ENCODE data around the gene TBKBP1.

Gene TBKBP1

DNA sequence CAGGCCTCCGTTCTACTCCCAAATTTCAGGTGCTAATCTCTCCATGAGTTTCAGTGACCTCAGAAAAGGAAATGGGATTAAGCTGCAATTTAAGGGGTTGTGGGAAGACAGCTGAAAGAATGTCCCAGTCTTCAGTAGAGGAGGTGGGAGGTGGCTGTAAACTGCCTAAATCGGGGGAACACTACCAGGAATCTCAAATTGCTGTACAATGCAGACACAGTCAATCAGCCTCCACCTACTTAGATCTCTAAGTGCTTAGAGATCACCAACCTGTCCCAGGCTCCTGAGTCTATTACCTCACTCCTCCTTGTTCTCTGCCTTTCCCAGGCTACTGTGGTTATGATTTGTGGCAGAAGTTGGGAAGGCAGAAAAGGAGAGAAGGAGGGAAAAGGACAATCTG is 30.7 kb downstream of the TBKBP1 start:
- Histone ChIP-seq H2AFZ (no peak overlapping the region), H3K4me2 (ENCODE audit: low read length) (no peak overlapping the region), H3K36me3 (ENCODE audit: control insufficient read depth, insufficient read depth, low read length) (no peaks in the 10 kb centered on the region), H3K27me3 (ENCODE audit: control insufficient read depth, insufficient read depth, low read length) (peaks cover 4% of the 10 kb centered on the region), H3K9ac (no peak overlapping the region), H3K4me1 (peaks cover 7% of the 10 kb centered on the region), H3K9me3 (ENCODE audit: control insufficient read depth, low read length) (no peaks in the 10 kb centered on the region), H3K27ac (no peak overlapping the region), H3K79me2 (no peaks in the 10 kb centered on the region), H3K4me3 (ENCODE audit: low read depth, low read length) (no peak overlapping the region)
- TF ChIP-seq, protein P1, sequence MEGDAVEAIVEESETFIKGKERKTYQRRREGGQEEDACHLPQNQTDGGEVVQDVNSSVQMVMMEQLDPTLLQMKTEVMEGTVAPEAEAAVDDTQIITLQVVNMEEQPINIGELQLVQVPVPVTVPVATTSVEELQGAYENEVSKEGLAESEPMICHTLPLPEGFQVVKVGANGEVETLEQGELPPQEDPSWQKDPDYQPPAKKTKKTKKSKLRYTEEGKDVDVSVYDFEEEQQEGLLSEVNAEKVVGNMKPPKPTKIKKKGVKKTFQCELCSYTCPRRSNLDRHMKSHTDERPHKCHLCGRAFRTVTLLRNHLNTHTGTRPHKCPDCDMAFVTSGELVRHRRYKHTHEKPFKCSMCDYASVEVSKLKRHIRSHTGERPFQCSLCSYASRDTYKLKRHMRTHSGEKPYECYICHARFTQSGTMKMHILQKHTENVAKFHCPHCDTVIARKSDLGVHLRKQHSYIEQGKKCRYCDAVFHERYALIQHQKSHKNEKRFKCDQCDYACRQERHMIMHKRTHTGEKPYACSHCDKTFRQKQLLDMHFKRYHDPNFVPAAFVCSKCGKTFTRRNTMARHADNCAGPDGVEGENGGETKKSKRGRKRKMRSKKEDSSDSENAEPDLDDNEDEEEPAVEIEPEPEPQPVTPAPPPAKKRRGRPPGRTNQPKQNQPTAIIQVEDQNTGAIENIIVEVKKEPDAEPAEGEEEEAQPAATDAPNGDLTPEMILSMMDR (IDR thresholded peaks at IDR 0.05) = no peak

DNA sequence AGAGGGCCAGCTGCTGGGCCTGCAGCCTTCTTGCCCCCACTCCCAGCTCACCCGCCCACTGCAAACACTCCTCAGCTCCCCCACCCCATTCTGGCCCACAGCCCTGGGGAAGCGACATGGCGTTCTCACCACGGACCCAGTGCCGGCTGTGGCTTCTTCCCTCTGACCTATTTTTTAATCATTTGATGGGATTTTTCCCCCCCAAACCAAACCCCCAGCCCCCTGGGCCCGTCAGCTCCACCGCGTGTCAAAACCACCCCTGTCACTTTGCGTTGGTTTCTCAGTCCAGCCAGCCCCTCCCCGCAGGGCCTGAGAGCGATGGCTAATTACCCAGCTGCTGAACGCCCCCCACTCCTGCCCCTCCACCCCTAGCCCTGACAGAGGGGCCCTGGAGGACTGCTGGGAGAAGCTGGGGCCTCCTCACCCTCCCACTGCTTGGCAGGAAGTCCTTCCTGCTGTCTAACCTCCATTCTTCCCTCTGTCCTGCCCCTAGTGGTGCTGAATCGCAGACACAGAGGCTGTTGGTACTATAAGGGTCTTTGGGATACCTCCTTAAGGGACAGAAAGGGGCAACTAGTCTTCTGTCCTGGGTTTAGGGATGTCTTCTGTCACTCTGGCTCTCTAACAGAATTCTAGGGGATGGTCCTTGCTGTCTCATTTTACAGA is 31.6 kb downstream of the TBKBP1 start:
- H3K4me1 ChIP-seq = peaks cover 7% of the 10 kb centered on the region
- no peak overlapping the region for H3K4me3 ChIP-seq (ENCODE audit: low read depth, low read length)
- H3K4me2 ChIP-seq (ENCODE audit: low read length) = no peak overlapping the region
- H3K9ac ChIP-seq = no peak overlapping the region
- H3K36me3 ChIP-seq (ENCODE audit: control insufficient read depth, insufficient read depth, low read length) = no peaks in the 10 kb centered on the region
- no peaks in the 10 kb centered on the region for H3K9me3 ChIP-seq (ENCODE audit: control insufficient read depth, low read length)
- no peak overlapping the region for H3K27ac ChIP-seq
- H3K27me3 ChIP-seq (ENCODE audit: control insufficient read depth, insufficient read depth, low read length) = peaks cover 4% of the 10 kb centered on the region
- no peak overlapping the region for H2AFZ ChIP-seq
- H3K79me2 ChIP-seq = no peaks in the 10 kb centered on the region
- TF ChIP-seq, protein P1 (IDR thresholded peaks at IDR 0.05) = no peak

DNA sequence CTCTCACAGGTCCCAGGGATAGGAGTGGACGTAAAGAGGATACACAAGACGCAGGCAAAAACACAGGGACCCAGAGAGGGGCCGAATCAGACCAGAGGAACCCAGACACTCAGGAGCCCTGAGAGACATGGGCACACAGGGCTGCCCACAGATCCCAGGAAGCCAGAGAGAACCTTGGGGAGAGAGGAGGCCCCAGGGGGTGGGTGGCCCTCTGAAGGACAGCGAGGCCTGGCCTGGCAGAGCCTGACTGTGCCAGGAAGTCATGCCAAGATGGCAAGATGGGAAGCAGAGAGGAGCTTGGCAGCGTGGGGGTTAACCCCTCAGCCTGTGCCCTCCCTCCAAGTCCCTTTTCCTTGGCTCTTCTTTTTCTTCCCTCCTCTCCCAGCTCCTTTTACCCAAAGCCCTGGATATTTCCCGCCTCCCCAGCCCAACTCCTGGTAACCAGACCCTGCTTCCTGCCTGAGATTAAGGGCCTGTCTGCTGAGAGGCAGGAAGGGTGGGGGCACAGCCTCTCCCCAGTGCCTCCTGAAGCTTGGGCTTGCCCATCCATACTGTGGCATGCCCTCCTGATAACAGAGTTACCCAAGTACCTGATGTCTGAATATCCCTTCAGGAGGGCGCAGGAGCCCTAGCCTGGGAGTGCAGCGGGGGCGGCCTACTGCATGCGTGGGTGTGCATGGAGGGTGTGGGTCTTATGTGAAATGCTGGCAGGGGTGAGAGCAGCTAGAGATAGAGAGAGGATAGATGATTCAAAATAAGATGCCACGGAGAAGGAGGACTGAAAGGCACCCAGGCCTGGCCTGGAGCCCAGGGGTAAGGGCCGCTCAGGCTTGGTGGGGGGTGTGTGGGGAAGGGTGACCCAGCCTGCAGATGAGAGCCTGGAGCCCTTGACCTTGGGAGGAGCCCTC is 33.1 kb downstream of the TBKBP1 start:
- Histone ChIP-seq H3K79me2 (no peaks in the 10 kb centered on the region), H3K27ac (no peak overlapping the region), H3K36me3 (ENCODE audit: control insufficient read depth, insufficient read depth, low read length) (no peaks in the 10 kb centered on the region), H2AFZ (no peak overlapping the region), H3K4me3 (ENCODE audit: low read depth, low read length) (no peak overlapping the region), H3K4me1 (no peaks in the 10 kb centered on the region), H3K9ac (no peak overlapping the region), H3K9me3 (ENCODE audit: control insufficient read depth, low read length) (no peaks in the 10 kb centered on the region), H3K27me3 (ENCODE audit: control insufficient read depth, insufficient read depth, low read length) (peaks cover under 1% of the 10 kb centered on the region), H3K4me2 (ENCODE audit: low read length) (no peak overlapping the region)
- TF ChIP-seq, protein P1 (IDR thresholded peaks at IDR 0.05) = no peak

DNA sequence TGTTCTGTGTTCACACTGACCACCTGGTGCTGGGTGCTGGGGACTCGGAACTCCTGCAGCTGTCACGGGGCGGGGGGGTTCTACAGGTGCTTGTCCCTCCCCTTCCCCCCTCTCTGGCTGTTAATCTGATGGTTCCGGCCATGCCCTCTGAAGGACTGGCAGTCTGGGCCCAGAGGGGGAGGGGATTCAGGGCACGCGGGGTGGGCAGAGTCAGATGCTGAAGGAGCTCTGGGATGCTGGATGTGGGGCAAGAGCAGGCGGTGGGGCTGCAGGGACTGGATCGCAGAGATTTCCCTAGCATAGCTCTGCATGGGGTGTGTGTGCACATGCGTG is 33.7 kb downstream of the TBKBP1 start:
- no peak overlapping the region for H3K4me2 ChIP-seq (ENCODE audit: low read length)
- no peak overlapping the region for H2AFZ ChIP-seq
- no peaks in the 10 kb centered on the region for H3K79me2 ChIP-seq
- no peak overlapping the region for H3K27ac ChIP-seq
- H3K9ac ChIP-seq = no peak overlapping the region
- TF ChIP-seq, protein P1 (IDR thresholded peaks at IDR 0.05) = no peak
- no peaks in the 10 kb centered on the region for H3K27me3 ChIP-seq (ENCODE audit: control insufficient read depth, insufficient read depth, low read length)
- no peaks in the 10 kb centered on the region for H3K9me3 ChIP-seq (ENCODE audit: control insufficient read depth, low read length)
- no peaks in the 10 kb centered on the region for H3K36me3 ChIP-seq (ENCODE audit: control insufficient read depth, insufficient read depth, low read length)
- no peaks in the 10 kb centered on the region for H3K4me1 ChIP-seq
- H3K4me3 ChIP-seq (ENCODE audit: low read depth, low read length) = no peak overlapping the region
